MM.1S (cell line): ENCODE results near the gene PIP5K1C.

ENCODE experiments used
- DNase-seq: peaks from one replicate; pipeline ENCODE4 v3.0.0-alpha.2; 2015
- H2AFZ ChIP-seq: fragments of 300-600 bp; sonication (generic); 2 replicates; pipeline ENCODE4 v1.6.0; 2016; ENCODE audit warnings: antibody characterized with exemption, low read length
- H3F3A ChIP-seq: fragments of 300-600 bp; sonication (generic); 2 replicates; pipeline ENCODE4 v1.6.1; 2016; ENCODE audit warnings: mild to moderate bottlenecking, antibody characterized with exemption, low read length, moderate library complexity, mixed read lengths; ENCODE audit not compliant: insufficient read depth
- H3K27ac ChIP-seq: fragments of 300-600 bp; sonication (generic); 2 replicates; pipeline ENCODE4 v1.5.1; 2016; ENCODE audit warnings: mild to moderate bottlenecking, low read length
- H3K27me3 ChIP-seq: fragments of 300-600 bp; sonication (generic); replicated peaks from 2 replicates; pipeline ENCODE4 v1.6.0; 2016; ENCODE audit warnings: low read length; ENCODE audit not compliant: insufficient read depth
- H3K36me3 ChIP-seq: fragments of 300-600 bp; sonication (generic); replicated peaks from 2 replicates; pipeline ENCODE4 v1.6.1; 2016; ENCODE audit warnings: mild to moderate bottlenecking, low read length, mixed read lengths; ENCODE audit not compliant: insufficient read depth
- H3K4me1 ChIP-seq: fragments of 300-600 bp; sonication (generic); 2 replicates; pipeline ENCODE4 v1.6.1; 2016; ENCODE audit warnings: low read length, mixed read lengths
- H3K4me2 ChIP-seq: fragments of 300-600 bp; sonication (generic); 2 replicates; pipeline ENCODE4 v1.6.0; 2016; ENCODE audit warnings: low read depth, low read length
- H3K4me3 ChIP-seq: fragments of 300-600 bp; sonication (generic); 2 replicates; pipeline ENCODE4 v1.5.1; 2016; ENCODE audit warnings: low read length, mixed read lengths
- H3K79me2 ChIP-seq: fragments of 300-600 bp; sonication (generic); 2 replicates; pipeline ENCODE4 v1.6.1; 2016; ENCODE audit warnings: mixed run types, low read length, mixed read lengths
- H3K9ac ChIP-seq: fragments of 300-600 bp; sonication (generic); 2 replicates; pipeline ENCODE4 v1.6.1; 2016; ENCODE audit warnings: low read length, mixed read lengths
- H3K9me2 ChIP-seq: fragments of 300-600 bp; sonication (generic); replicated peaks from 2 replicates; pipeline ENCODE4 v1.6.1; 2016; ENCODE audit warnings: mild to moderate bottlenecking, low read length, mixed read lengths; ENCODE audit not compliant: insufficient read depth
- H3K9me3 ChIP-seq: fragments of 300-600 bp; sonication (generic); replicated peaks from 2 replicates; pipeline ENCODE4 v1.6.1; 2016; ENCODE audit warnings: mild to moderate bottlenecking, low read length, mixed read lengths; ENCODE audit not compliant: insufficient read depth
- H4K20me1 ChIP-seq: fragments of 300-600 bp; sonication (generic); 2 replicates; pipeline ENCODE4 v1.6.1; 2016; ENCODE audit warnings: mild to moderate bottlenecking, low read length, moderate library complexity, mixed read lengths; ENCODE audit not compliant: insufficient read depth
- CTCF ChIP-seq: fragments of 300-600 bp; sonication (generic); IDR thresholded peaks from 2 replicates; pipeline ENCODE4 v1.5.1; 2016; ENCODE audit warnings: antibody characterized with exemption, low read length, mixed read lengths
- EZH2 ChIP-seq: fragments of 300-600 bp; sonication (generic); optimal IDR thresholded peaks from 2 replicates; pipeline ENCODE3; 2017; ENCODE audit warnings: low read depth, mild to moderate bottlenecking, antibody characterized with exemption, low read length, mixed read lengths
- EZH2phosphoT487 ChIP-seq: fragments of 300-600 bp; sonication (generic); IDR thresholded peaks from 2 replicates; pipeline ENCODE4 v1.6.1; 2018; ENCODE audit warnings: antibody characterized with exemption, low read length

The PIP5K1C gene

GRCh38 chr19:3720349-3720917, 20.2 kb upstream of the PIP5K1C start:
- Histone ChIP-seq H3K4me3 (no peak overlapping the region), H3K4me2 (no peak overlapping the region), H3K27ac (no peak overlapping the region)

GRCh38 chr19:3719868-3720267, 19.6 kb upstream of the PIP5K1C start:
- peaks cover 8% of the 10 kb centered on the region; the same call in 1 of the 2 replicates for H3K4me1 ChIP-seq
- H3K27ac ChIP-seq, result no peak overlapping the region
- H3K4me2 ChIP-seq, result no peak overlapping the region
- no peaks in the 10 kb centered on the region for H4K20me1 ChIP-seq
- H3F3A ChIP-seq, result no peaks in the 10 kb centered on the region; the same call in 1 of the 2 replicates
- TF ChIP-seq EZH2, result no peak
- no peak for TF ChIP-seq CTCF
- TF ChIP-seq EZH2phosphoT487, result no peak
- H3K9me3 ChIP-seq, result no peaks in the 10 kb centered on the region
- H3K9me2 ChIP-seq, result no peaks in the 10 kb centered on the region
- H3K36me3 ChIP-seq, result no peaks in the 10 kb centered on the region
- H2AFZ ChIP-seq, result no peak overlapping the region
- H3K79me2 ChIP-seq, result no peaks in the 10 kb centered on the region
- DNase-seq, result no peak
- peaks cover 56% of the 10 kb centered on the region for H3K27me3 ChIP-seq
- no peak overlapping the region for H3K4me3 ChIP-seq
- no peak overlapping the region for H3K9ac ChIP-seq

More at GRCh38 chr19:3720349-3720917, 20.2 kb upstream of the PIP5K1C start:
- Histone ChIP-seq H3F3A (no peaks in the 10 kb centered on the region; the same call in 1 of the 2 replicates), H4K20me1 (no peaks in the 10 kb centered on the region), H3K27me3 (peaks cover 51% of the 10 kb centered on the region), H3K9me3 (no peaks in the 10 kb centered on the region), H3K9ac (no peak overlapping the region), H3K36me3 (no peaks in the 10 kb centered on the region), H3K4me1 (peaks cover 8% of the 10 kb centered on the region; the same call in 1 of the 2 replicates), H2AFZ (no peak overlapping the region), H3K9me2 (no peaks in the 10 kb centered on the region), H3K79me2 (no peaks in the 10 kb centered on the region)
- TF ChIP-seq EZH2phosphoT487 (no peak), EZH2 (no peak), CTCF (no peak)
- no peak for DNase-seq

DNA sequence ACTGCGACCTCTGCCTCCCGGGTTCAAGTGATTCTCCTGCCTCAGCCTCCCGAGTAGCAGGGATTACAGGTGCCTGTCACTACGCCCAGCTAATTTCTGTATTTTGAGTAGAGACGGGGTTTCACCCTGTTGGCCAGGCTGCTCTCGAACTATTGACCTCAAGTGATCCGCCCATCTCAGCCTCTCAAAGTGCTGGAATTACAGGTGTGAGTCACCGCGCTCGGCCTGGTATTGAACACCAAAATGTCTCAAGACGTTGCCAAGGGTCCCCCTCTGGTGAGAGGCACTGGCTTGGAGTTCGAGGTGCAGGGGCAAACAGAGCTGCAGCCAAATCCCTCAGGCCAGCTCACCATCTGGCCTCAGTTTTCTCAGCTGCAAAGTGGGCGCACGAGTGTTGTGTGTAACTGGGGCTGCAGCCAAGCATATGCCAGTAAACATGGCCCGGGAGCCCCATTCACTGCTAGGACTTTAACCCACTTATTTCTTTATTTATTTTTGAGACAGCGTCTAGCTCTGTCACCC, 15.9 kb upstream of the PIP5K1C start:
- no peaks in the 10 kb centered on the region for H3K79me2 ChIP-seq
- no peaks in the 10 kb centered on the region for H4K20me1 ChIP-seq
- no peaks in the 10 kb centered on the region; the same call in 1 of the 2 replicates for H3F3A ChIP-seq
- H3K27ac ChIP-seq, result no peak overlapping the region
- no peak for DNase-seq
- H2AFZ ChIP-seq, result no peak overlapping the region
- H3K4me3 ChIP-seq, result no peak overlapping the region
- peaks cover 9% of the 10 kb centered on the region; the same call in 1 of the 2 replicates for H3K4me1 ChIP-seq
- H3K36me3 ChIP-seq, result no peaks in the 10 kb centered on the region
- H3K9me2 ChIP-seq, result no peaks in the 10 kb centered on the region
- peaks cover 69% of the 10 kb centered on the region for H3K27me3 ChIP-seq
- no peak for TF ChIP-seq EZH2phosphoT487
- no peak for TF ChIP-seq CTCF
- TF ChIP-seq EZH2, result no peak
- no peaks in the 10 kb centered on the region for H3K9me3 ChIP-seq
- H3K9ac ChIP-seq, result no peak overlapping the region
- no peak overlapping the region for H3K4me2 ChIP-seq
